Ascending aorta (tissue), 2 donors: ENCODE results near the gene UBXN4. TPM values are rescaled to one million over a fixed set of nuclear protein-coding genes. Genes with fewer than 3 reads are reported as not detected.
A peak's percentile ranks its signal among the peaks of the same experiment; 100 is the strongest.

Experiments used
- DNase-seq, 2 donors: peaks; one replicate each; pipeline ENCODE4 v3.0.0-alpha.2; 2019; ENCODE audit warnings: low spot score in 2 of 2
- H3K27ac ChIP-seq, 2 donors: fragments of 200-600 bp; sonication (generic); one replicate each; pipeline ENCODE4 v1.5.1; 2016 to 2017; ENCODE audit warnings: mild to moderate bottlenecking in 1 of 2
- H3K27me3 ChIP-seq: fragments of 200-600 bp; sonication (generic); one replicate; pipeline ENCODE4 v1.5.1; 2017
- H3K36me3 ChIP-seq, 2 donors: fragments of 200-600 bp; sonication (generic); one replicate each; pipeline ENCODE4 v1.5.1; 2016
- H3K4me1 ChIP-seq, 2 donors: fragments of 200-600 bp; sonication (generic); one replicate each; pipeline ENCODE4 v1.5.1; 2016 to 2017; ENCODE audit warnings: mild to moderate bottlenecking in 1 of 2
- H3K4me3 ChIP-seq, 2 donors: fragments of 200-600 bp; sonication (generic); one replicate each; pipeline ENCODE4 v1.5.1; 2016 to 2017; ENCODE audit warnings: mild to moderate bottlenecking in 1 of 2
- H3K9me3 ChIP-seq, 2 donors: fragments of 200-600 bp; sonication (generic); one replicate each; pipeline ENCODE4 v1.5.1; 2016
- CTCF ChIP-seq, 3 experiments: fragments of 200-600 bp in 2 of 3; fragments of 450-650 bp in 1 of 3; sonication (generic) in 2 of 3; IDR thresholded peaks; one replicate each; pipeline ENCODE4 v1.5.1; 2016 to 2019; ENCODE audit warnings: antibody characterized with exemption in 3 of 3, mild to moderate bottlenecking in 1 of 3, moderate library complexity in 1 of 3
- intact Hi-C: fragments of 100-400 bp; cut with DNase I; formaldehyde crosslinking; loops from one replicate; pipeline ENCODE4 v1.15.1; 2023
- total RNA-seq: library from RNA; depleted of rRNA; stranded (reverse); fragments of >200 nt; gene quantifications from one replicate; pipeline ENCODE4 v1.1.0, GENCODE V29; 2016

UBXN4 gene
- total RNA-seq, 1 donor from 2014 or later, result 14.8 TPM

DNA sequence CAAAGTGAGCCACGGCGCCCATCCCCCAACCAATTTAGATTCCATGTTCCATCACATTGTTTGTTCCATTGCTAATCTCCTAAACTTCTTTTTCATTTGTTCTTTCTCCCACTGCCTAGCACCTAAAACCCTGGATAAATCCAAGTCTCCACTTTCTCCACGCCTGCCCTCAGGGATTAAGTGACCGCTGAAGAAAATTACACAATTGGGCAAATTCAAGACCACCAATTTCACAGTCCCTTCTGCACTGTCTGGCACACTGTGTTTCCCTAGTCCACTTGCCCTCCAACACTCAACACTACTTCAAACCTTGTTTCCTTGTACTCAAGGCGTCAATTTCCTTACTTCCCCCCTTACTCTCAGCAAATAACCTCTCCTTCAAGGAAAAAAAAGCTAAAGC, 5.1 kb upstream of the UBXN4 start:
- Histone ChIP-seq H3K4me1 (no peaks in the 10 kb centered on the region), H3K36me3 (no peaks in the 10 kb centered on the region), H3K9me3 (no peaks in the 10 kb centered on the region), H3K27me3 (no peaks in the 10 kb centered on the region), H3K4me3 (no peak overlapping the region), H3K27ac (no peak overlapping the region)
- no peak for DNase-seq
- TF ChIP-seq CTCF (IDR thresholded peaks at IDR 0.05), result no peak
- intact Hi-C loops, result no loop called here

GRCh38 chr2:135740206-135740605, 1.4 kb upstream of the UBXN4 start:
- DNase-seq, result no peak
- no peaks in the 10 kb centered on the region for H3K36me3 ChIP-seq
- no peak overlapping the region for H3K27ac ChIP-seq
- no peak overlapping the region for H3K4me3 ChIP-seq
- no peaks in the 10 kb centered on the region for H3K9me3 ChIP-seq
- intact Hi-C loops, result loop anchor here (2.0 kb wide), 2 partner anchors 245 to 687 kb away; partner anchors contain the start of genes DARS1 and RAB3GAP1
- TF ChIP-seq CTCF (IDR thresholded peaks at IDR 0.05), result no peak
- no peaks in the 10 kb centered on the region for H3K27me3 ChIP-seq
- H3K4me1 ChIP-seq, result peaks cover 0 to 17% of the 10 kb centered on the region in 2 donors

DNA sequence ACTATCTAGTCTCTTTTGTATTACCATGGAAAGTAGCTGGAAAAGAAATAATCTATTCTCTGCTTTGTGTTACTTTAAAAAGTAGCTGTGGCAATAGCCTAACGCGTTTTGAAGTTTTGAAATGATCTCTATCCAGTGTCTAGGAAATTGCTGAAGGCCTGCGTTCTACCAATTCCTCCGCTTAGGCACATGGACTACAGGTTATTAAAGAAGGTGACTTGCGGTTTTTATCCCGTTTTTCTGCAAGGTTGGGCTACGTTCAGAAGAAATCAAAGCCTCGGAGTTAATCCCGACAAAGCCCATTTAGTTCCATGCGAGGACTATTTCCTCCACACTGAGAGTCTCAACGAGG, 636 bp upstream of the UBXN4 start:
- no peak for DNase-seq

GRCh38 chr2:135742325-135742757, 686 bp downstream of the UBXN4 start:
- Histone ChIP-seq H3K27me3 (no peaks in the 10 kb centered on the region), H3K4me1 (peaks cover 0 to 17% of the 10 kb centered on the region in 2 donors), H3K4me3 (peak overlapping the region; percentile 81 to 92), H3K27ac (peak overlapping the region; percentile 99), H3K36me3 (peaks cover under 1% of the 10 kb centered on the region in 2 donors), H3K9me3 (no peaks in the 10 kb centered on the region)
- peak in 1 of 2 donors; percentile 67 for DNase-seq
- intact Hi-C loops, result no loop called here
- no peak for TF ChIP-seq CTCF (IDR thresholded peaks at IDR 0.05)

More for the DNA sequence above, 636 bp upstream of the UBXN4 start:
- Histone ChIP-seq H3K9me3 (no peaks in the 10 kb centered on the region), H3K4me3 (peak overlapping the region in 1 of 2 donors; percentile 92), H3K4me1 (peaks cover 0 to 17% of the 10 kb centered on the region in 2 donors), H3K36me3 (no peaks in the 10 kb centered on the region), H3K27me3 (no peaks in the 10 kb centered on the region), H3K27ac (peak overlapping the region; percentile 99)
- intact Hi-C loops, result loop anchor here (1.0 to 2.0 kb wide), 4 partner anchors 135 to 688 kb away; partner anchors contain the start of genes DARS1, MCM6, R3HDM1 and RAB3GAP1
- TF ChIP-seq CTCF (IDR thresholded peaks at IDR 0.05), result no peak

GRCh38 chr2:135743860-135744259, 2.2 kb downstream of the UBXN4 start:
- intact Hi-C loops, result no loop called here
- TF ChIP-seq CTCF (IDR thresholded peaks at IDR 0.05), result no peak
- Histone ChIP-seq H3K27me3 (no peaks in the 10 kb centered on the region), H3K27ac (no peak overlapping the region), H3K9me3 (no peaks in the 10 kb centered on the region), H3K4me3 (peak overlapping the region in 1 of 2 donors; percentile 29), H3K4me1 (peaks cover 0 to 17% of the 10 kb centered on the region in 2 donors), H3K36me3 (peaks cover 10 to 15% of the 10 kb centered on the region in 2 donors)
- DNase-seq, result no peak
